Measurements from ENCODE around the gene NR4A1. TPM values are rescaled to one million over a fixed set of nuclear protein-coding genes. Genes with fewer than 3 reads are reported as not detected.
A peak's percentile ranks its signal among the peaks of the same experiment; 100 is the strongest.

Gene NR4A1
- total and polyA plus RNA-seq, 10 donors = 11.8 to 113 (median 50.3) TPM

DNA sequence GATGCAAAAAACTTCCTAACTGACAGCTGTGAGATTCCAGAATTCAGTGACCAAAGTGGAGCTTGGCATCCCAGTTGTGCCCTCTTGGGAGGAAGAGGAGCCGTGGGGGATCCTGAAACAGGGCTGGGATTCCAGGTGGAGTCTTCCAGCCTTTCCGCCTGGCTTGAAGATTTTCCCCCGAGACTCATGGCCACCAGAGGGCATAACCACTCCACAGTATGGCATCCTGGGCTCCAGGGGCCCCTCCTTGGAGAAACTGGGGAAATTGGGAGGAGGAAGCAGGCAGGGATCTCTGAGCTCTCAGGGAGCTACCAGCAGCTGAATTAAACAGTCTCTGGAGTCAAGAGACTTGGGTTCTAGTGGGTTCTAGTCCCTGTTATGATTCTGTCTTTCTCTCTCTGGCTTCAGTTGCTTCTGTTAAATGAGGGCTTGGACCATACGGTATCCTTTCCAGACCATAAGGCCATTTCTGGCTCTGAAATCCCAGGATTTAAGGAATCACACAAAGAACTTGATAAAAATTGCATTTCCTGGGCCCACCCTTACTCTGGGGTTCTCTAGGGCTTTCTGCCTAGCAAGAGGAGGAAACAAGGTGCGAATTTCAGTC, 47.1 kb upstream of the NR4A1 start:
- Histone ChIP-seq H3K36me3 (peaks cover 0 to 23% (median 0%) of the 10 kb centered on the region in 6 donors), H3K9me3 (no peaks in the 10 kb centered on the region), H3K4me3 (no peak overlapping the region), H3K4me1 (peaks cover 13 to 54% (median 43%) of the 10 kb centered on the region in 6 donors), H3K27ac (peak overlapping the region in 1 of 8 donors; percentile 11), H3K27me3 (replicated peaks in 1 of 7) (peaks cover 0 to 28% (median 5%) of the 10 kb centered on the region in 7 donors)
- TF ChIP-seq POLR2AphosphoS5 (IDR thresholded peaks at IDR 0.05) (peak in 1 of 3 donors; percentile 10), POLR2A (IDR thresholded peaks at IDR 0.05) (no peak)
- TF ChIP-seq, protein P1, sequence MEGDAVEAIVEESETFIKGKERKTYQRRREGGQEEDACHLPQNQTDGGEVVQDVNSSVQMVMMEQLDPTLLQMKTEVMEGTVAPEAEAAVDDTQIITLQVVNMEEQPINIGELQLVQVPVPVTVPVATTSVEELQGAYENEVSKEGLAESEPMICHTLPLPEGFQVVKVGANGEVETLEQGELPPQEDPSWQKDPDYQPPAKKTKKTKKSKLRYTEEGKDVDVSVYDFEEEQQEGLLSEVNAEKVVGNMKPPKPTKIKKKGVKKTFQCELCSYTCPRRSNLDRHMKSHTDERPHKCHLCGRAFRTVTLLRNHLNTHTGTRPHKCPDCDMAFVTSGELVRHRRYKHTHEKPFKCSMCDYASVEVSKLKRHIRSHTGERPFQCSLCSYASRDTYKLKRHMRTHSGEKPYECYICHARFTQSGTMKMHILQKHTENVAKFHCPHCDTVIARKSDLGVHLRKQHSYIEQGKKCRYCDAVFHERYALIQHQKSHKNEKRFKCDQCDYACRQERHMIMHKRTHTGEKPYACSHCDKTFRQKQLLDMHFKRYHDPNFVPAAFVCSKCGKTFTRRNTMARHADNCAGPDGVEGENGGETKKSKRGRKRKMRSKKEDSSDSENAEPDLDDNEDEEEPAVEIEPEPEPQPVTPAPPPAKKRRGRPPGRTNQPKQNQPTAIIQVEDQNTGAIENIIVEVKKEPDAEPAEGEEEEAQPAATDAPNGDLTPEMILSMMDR (IDR thresholded peaks at IDR 0.05 in 8 of 11, conservative IDR thresholded peaks at IDR 0.05 in 3 of 11) = peak; percentile 29 to 79 (median 57)
- 52 to 61% (median 54%) methylated on average over 5 of the region's 5 CpGs for whole genome bisulfite sequencing, 5 donors
- intact Hi-C loops (cut with DNase I; ENCODE audit: low total_unique reads) = no loop called here
- DNase-seq = no peak

DNA sequence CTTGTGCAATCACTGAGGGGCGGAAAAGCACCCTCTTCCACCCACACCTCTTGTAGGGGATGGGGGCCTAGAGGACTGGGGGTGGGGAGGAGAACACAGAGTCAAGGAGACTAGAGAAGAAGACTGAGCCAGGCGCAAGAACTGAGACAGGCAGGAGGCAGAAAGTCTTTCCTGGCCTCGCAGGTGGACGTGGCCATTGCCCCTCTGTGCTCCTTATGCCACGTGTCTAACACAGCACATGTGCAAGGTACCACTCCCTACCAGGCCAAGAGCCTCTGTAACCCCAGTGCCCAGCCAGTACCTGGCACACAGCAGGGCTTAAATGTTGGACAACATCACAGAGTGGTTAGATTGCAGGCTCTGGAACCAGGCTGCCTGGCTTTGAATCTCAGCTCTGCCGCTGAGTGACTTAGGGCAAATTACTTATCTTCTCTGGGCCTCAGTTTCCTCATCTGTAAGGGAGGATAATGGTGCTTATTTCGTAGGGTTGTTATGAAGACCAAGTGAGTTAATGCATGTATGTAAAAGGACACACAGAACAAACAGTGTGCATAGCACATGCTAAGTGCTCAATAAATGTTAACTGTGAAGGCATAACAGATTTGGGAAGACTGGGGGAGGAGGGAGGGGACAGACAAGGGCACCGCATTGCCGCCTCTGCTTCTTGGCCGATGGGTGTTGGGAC, 45.9 kb upstream of the NR4A1 start:
- no peaks in the 10 kb centered on the region for H3K9me3 ChIP-seq
- H3K27me3 ChIP-seq (replicated peaks in 1 of 7) = peaks cover 0 to 28% (median 5%) of the 10 kb centered on the region in 7 donors
- H3K4me1 ChIP-seq = peaks cover 13 to 66% (median 51%) of the 10 kb centered on the region in 6 donors
- H3K36me3 ChIP-seq = peaks cover 0 to 19% (median under 1%) of the 10 kb centered on the region in 6 donors
- TF ChIP-seq POLR2AphosphoS5 (IDR thresholded peaks at IDR 0.05) = no peak
- TF ChIP-seq, protein P1 (IDR thresholded peaks at IDR 0.05 in 8 of 11, conservative IDR thresholded peaks at IDR 0.05 in 3 of 11) = peak in 1 of 11 experiments; percentile 20
- DNase-seq = no peak
- H3K27ac ChIP-seq = peak overlapping the region in 5 of 8 donors; percentile 34 to 97 (median 93)
- peak overlapping the region in 1 of 8 donors; percentile 93 for H3K4me3 ChIP-seq
- WGBS, 5 donors = 64 to 82% (median 71%) methylated on average over 7 to 10 of the region's 10 CpGs
- intact Hi-C loops (cut with DNase I; ENCODE audit: low total_unique reads) = no loop called here

DNA sequence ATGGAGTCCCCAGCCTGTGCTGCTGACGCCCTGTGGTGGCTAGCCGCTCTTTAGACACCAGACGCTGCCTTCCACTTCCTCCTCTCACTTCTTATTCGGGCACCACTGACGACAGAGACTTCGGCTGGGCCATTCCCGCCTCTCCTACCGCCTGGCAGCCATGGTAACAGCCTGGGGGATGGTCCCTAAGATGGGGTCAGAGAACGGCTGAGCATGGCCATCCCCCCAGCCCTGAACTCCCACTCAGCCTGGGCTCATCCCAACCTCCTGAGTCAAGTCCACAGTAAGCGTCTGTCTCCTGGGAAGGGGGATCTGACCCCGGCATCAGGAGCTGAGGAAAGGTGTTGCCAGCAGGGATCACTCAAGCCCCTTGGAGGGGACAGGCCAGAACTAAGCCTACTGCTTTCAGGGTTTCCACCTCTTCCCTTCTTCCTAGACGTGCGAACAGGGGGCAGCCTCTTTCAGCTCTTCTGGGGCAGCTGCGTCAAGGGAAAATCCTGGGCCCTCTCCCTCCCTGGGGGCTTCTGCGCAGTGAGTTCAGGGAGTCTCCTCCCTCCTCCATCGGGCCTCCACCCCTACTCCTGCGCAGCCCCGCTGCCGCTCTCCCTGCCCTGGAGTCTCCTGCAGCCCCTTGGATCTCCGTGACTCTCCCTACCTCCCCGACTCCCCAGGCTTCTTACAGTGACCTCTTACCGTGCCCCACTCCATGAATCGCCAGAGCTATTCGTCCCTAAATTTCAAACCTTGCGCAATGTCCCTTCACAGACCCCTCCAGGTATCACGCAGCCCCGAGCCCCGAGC, 45.1 kb upstream of the NR4A1 start:
- H3K4me3 ChIP-seq = peak overlapping the region; percentile 60 to 93 (median 72)
- intact Hi-C loops (cut with DNase I; ENCODE audit: low total_unique reads) = no loop called here
- 16 to 26% (median 23%) methylated on average over 19 to 28 of the region's 28 CpGs for WGBS, 5 donors
- TF ChIP-seq, protein P1 (IDR thresholded peaks at IDR 0.05 in 8 of 11, conservative IDR thresholded peaks at IDR 0.05 in 3 of 11) = no peak
- TF ChIP-seq POLR2AphosphoS5 (IDR thresholded peaks at IDR 0.05) (peak; percentile 80 to 91 (median 82)), POLR2A (IDR thresholded peaks at IDR 0.05) (no peak)
- peak overlapping the region in 6 of 8 donors; percentile 85 to 97 (median 92) for H3K27ac ChIP-seq
- peak; percentile 93 for DNase-seq
- H3K36me3 ChIP-seq = peaks cover 0 to 26% (median 5%) of the 10 kb centered on the region in 6 donors
- peaks cover 17 to 73% (median 58%) of the 10 kb centered on the region in 6 donors for H3K4me1 ChIP-seq
- no peaks in the 10 kb centered on the region for H3K9me3 ChIP-seq
- peaks cover 0 to 28% (median 5%) of the 10 kb centered on the region in 7 donors for H3K27me3 ChIP-seq (replicated peaks in 1 of 7)
